GM19099 (cell line): ENCODE results near the gene ZNF652.

Source experiments
- POLR2A ChIP-seq: IDR thresholded peaks from 3 replicates; pipeline ENCODE4 v1.6.1; 2011; ENCODE audit warnings: low read depth; ENCODE audit not compliant: insufficient read length; ENCODE audit errors: extremely low read depth

ZNF652 gene

DNA sequence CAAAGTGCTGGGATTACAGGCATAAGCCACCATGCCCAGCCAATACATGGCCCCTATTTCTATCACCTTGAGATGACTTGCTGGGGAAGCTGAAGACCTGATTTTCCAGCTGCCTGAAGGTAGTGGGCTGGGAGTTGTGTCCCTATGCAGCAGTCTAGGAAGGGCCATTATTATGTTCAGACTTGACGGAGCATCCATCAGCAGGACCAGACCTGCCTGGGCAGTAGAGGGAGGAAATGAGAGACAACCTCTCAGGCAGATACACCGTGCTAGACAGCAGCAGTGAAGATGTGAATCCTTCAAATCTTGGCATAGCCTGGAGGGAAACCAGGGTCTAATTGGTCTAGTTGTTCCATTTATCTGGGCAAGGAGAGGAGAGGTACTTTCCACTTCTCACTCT is 95.8 kb downstream of the ZNF652 start:
- TF ChIP-seq POLR2A: no peak

DNA sequence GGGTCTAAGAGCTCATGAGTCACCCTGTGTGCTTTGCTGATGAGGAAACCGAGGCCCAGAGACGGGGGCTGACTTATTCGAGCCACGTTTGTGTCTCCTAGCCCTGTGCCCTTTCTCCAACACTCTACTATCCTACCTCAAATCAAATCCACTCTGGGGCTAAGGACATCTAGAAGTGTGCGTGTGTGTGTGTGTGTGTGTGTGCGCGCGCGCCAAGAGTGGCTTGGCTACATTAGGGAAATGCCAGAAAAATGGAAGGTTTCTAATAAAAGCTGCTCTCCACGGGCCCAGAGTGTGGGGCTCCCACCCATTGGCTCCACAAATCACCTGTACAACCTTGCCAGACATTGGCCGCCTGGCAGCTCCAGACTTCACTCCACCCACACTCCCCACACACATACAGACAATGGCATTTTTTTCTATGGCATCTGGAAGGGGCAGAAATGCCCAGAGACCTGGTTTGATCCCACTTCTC is 101.2 kb downstream of the ZNF652 start:
- no peak for TF ChIP-seq POLR2A

DNA sequence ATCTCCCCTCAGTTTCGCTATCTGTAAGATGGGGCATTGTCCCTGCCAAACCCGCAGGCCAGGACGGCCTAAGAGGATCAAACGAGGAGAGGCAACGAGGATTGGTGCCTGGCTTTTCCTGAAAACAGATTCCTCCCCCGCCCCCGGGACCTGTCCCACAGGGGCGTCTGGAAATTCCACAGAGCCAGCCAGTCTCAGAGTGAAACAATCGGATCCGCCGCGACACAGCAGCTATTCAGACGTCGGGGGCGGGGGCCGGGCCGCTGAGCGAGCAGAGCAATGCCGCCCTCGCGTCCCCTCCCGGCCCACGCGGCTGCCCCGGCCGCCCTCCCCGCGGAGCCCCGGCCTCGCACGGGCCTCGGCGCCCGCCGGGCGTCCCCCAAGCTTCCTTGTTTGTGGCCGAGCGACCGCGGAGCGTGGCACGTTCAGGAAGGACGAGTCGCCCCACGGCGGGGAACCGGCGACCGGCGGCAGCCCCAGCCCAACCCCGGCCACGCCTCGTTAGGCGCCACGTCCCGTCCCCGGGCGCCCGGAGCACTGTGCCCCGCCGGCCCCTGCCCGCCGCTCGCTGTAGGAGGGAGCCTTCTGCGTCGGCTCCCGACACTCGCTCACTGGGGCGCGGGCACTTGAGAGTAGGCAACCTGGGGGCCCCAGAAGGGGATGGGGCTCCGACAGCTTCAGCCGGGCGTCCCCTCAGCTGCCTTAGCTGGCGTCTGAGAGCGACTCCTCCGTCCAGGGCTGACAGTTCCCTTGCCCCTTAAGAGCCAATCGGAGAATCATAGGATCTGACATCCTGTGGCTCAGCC is 101.8 kb downstream of the ZNF652 start:
- no peak for TF ChIP-seq POLR2A

DNA sequence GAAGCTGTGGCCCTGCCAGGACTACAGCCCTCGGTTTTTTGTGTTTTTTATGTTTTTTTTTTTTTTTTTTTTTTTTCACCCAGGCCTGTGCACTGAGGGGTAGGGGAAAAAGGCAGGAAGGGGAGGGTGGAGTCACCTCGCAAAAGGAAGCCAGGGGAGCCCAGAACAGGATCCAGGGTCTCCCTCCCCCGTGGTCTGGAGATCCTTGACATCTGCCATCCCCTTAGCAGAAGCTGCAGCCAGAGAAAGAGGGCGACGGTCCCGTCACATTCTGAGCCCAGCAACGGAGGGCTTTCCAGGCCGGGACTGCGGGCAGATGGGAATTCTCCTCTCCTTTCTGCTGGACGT is 102.4 kb downstream of the ZNF652 start:
- no peak for TF ChIP-seq POLR2A

DNA sequence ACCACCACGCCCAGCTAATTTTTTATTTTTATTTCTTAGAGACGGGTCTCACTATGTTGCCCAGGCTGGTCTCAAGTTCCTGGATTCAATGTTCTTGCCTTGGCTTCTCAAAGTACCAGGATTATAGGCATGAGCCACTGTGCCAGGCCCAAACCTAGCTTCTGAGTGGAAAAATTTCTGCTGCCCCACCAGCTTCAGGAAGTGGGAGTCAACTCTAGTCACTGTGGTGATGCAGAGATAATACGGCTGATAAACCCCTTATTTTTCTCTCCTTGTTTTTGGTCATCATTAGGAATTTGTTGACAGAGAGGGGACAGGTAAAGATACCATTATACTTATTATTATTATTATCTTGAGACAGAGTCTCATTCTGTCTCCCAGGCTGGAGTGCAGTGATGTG is 103.7 kb downstream of the ZNF652 start:
- no peak for TF ChIP-seq POLR2A

DNA sequence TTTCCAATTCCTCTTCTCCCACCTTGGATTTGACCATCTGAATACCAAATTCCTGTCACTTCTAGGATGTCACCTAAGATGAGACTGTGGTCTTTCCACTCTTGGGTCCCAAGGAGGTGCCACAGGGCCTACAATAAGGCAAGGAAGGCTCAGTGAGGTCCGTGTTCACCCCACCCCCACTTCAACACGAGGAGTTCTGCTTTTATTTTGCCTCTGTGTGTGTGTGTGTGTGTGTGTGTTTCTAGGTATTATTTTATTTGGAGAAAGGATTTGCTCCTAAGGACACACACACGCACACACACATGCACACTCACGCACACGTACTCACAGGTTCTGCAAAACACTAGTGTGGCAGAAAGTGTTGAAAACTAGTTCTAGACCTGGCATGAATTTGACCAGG is 106.9 kb downstream of the ZNF652 start:
- no peak for TF ChIP-seq POLR2A

DNA sequence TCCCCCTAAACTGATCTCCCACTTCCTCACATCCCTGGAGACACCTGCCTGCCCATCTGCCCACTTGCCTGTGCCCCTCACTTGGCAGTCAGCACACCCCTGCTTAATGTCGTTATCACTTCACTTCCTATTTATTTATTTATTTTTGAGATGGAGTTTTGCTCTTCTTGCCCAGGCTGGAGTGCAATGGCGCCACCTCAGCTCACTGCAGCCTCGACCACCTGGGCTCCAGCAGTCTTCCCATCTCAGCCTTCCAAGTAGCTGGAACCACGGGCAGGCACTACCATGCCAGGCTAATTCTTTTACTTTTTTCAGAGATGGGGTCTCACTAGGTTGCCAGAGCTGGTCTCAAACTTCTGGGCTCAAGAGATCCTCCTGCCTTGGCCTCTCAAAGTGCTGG is 108.0 kb downstream of the ZNF652 start:
- TF ChIP-seq POLR2A: no peak

DNA sequence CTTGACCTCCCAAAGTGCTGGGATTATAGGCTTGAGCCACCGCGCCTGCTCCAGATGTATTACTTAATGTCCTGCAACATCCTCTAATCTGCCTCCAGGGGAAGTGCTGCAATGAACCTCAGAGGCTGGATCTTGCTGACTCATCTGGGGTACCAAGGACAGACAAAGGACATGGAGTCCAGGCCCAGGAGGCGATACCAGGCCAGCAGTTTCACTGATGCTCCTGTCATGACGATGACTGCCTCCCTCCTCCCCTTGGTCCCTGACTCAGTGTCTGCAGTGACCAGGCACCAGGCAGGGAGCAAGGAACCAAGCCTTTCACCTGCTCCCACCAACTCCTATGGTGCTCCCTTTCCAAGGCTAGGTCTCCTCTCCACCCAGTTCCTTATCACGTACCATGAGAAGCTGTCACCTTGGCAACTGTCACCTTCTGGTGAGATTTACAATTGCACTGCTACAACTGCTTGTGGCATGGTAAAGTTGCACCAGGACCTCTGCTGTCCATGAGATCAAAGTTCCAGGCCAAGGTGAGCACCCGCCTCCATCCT is 109.8 kb downstream of the ZNF652 start:
- no peak for TF ChIP-seq POLR2A

DNA sequence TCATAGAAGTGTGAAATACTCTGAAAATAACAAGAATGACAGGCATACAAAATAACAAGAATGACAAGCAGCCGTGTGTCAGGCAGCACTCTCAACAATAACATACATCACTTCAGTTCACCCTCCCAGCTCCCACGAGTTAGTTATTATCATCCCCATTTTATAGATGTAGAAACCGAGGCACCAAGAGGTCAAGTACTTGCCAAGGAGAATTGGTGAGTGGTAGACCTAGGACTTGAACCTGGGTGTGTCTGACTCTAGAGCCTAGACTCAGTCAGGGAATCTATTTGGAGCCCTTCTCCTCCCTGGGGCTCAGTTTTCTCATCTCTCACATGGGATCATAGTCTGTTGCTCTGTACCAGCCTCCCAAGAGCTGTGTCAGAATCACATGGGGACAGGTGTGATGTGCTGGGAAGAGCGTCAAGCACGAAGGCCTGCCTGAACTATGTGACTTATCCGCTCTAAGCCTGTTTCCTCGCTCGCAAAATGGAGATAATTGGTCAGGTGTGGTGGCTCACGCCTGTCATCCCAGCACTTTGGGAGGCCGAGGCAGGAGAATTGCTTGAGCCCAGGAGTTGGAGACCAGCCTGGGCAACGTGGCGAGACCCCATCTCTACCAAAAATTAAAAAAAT is 112.0 kb downstream of the ZNF652 start:
- TF ChIP-seq POLR2A: no peak

DNA sequence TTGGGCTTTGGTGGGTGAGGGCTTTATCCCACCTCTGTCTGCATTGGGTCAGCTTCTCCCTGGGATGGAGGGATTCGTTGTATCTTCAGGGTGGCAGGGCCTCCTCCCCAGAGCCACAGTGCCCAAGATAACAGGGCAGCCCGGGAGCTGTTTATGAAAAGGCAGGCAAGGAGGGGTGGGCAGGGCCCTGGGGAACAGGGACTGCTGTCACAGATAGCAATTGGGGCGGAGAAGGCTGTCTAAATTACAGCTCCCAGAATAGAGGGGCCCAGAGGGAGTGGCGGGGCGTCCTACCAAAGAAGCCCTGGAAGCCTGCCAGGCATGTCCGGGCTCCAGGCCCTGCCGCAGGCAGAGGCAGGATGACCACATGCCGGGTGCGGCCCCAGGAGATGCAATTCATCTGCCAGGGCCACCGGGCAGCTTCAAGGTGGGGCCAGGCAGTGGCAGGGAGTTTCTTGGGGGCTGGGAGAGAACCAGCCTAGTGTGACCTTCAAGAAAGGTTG is 112.7 kb downstream of the ZNF652 start:
- no peak for TF ChIP-seq POLR2A

DNA sequence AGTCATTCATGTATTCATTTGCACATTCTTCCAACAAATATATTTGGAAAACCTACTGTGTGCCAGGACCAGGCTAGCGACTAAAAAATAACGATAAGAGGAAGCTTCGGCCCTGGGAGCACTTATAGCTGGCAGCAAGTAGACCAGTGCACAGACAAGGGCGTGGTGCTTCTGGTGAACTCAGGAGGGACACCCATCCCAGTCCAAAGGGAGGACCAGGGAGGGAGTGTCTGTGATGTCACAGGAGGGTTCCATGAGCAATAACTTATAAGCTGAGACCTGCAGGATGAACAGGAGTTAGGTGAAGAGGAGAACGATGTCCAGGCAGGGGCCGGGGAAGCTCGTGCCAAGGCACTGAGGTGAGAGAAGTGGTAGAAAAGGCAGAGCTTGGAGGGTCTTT is 114.1 kb downstream of the ZNF652 start:
- TF ChIP-seq POLR2A: no peak

DNA sequence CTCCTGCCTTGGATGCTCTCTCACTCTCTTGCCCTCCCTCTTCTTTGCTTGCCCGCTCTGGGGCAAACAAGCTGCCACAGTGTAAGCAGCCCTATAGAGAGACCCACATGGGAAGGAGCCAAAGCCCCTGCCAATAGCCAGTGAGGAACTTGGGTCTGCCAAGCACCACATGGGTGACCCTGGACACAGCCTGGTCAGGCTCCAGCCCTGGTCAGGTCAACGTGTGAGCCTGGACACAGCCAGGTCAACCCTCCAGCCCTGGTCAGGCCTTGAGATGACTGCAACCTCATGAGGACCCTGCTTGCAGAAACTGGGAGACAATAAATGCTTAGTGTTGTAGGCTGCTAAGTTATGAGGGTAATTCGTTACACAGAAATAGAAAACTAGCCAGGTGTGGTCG is 117.2 kb downstream of the ZNF652 start:
- TF ChIP-seq POLR2A: no peak
